GM10266 (cell line): ENCODE data around the gene AGAP3.

Experiments used
- DNase-seq: peaks from one replicate; pipeline ENCODE4 v3.0.0; 2012; ENCODE audit errors: extremely low spot score
- CTCF ChIP-seq: IDR thresholded peaks from 2 replicates; pipeline ENCODE4 v1.5.1; 2012; ENCODE audit warnings: mild to moderate bottlenecking, low read depth; ENCODE audit not compliant: control insufficient read depth, insufficient read depth; ENCODE audit errors: missing control alignments

Gene AGAP3

DNA sequence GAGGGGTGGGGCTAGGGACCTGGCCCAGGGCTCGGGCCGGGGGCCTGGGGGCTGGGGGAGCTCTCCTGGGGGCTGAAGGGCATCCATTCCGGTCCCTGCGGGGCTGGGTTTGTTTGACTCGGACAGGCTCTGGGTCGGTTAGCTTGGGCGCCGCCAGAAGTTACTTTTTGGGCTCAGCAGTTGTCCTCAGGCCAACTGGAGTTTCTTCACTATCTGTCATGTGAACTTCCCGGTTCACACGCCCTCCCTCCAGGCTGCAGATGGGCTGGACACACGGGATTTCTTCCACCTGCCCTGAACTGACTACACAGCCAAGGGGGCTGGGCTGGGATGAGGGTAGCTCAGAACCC, 23.1 kb upstream of the AGAP3 start:
- TF ChIP-seq CTCF = no peak
- DNase-seq = no peak

DNA sequence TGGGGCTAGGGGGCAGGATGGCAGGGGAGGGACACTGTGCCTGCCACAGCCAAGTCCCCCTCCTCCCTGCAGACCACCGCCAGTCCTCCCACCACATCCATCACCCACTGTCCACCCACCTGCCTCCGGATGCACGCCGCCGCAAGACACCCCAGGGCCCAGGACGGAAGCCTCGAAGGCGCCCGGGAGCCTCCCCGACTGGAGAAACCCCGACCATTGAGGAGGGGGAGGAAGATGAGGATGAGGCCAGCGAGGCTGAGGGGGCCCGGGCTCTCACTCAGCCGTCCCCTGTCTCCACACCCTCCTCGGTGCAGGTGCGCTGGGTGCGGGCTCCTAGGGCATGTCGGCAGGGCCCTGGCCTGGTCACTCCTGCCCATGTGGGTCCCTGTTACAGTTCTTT, 21.8 kb upstream of the AGAP3 start:
- DNase-seq = no peak
- no peak for TF ChIP-seq CTCF

- no peak for TF ChIP-seq CTCF
- DNase-seq = no peak
These were observed 21.3 kb upstream of the AGAP3 start for GRCh38 chr7:151064993-151065392.

GRCh38 chr7:151065516-151065915, 20.8 kb upstream of the AGAP3 start:
- no peak for DNase-seq
- no peak for TF ChIP-seq CTCF

GRCh38 chr7:151066273-151066974, 19.9 kb upstream of the AGAP3 start:
- DNase-seq = no peak
- TF ChIP-seq CTCF = no peak

- no peak for TF ChIP-seq CTCF
- no peak for DNase-seq
These were observed 18.1 kb upstream of the AGAP3 start for GRCh38 chr7:151068069-151068773.

DNA sequence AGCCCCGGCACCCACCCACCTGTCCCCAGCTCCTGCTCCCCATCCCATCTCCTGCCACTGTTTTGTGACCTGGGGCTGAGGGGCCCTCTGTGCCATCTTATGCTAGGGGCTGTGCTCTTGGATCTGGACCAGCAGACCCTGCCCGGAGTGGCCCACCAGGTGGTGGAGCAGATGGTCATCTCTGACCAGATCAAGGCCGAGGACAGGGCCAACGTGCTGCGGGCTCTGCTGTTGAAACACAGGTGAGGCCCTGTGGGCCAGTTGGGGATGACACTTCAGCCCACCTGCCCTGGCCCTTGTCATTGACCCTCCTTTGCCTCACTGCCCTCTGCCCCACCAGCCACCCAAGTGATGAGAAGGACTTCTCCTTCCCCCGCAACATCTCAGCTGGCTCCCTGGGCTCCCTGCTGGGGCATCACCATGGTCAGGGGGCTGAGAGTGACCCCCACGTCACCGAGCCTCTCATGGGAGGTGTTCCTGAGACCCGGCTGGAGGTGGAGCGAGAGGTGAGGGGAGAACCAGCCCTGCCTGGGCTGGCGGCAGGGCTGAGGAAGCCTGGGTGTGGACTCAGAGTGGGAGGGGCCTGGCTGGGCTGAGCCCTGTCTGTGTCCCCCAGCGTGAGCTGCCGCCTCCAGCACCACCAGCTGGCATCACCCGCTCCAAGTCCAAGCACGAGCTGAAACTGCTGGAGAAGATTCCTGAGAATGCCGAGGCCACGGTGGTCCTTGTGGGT, 16.3 kb upstream of the AGAP3 start:
- no peak for DNase-seq
- no peak for TF ChIP-seq CTCF
